ENCODE measurements around the gene GSDME.
A peak's percentile ranks its signal among the peaks of the same experiment; 100 is the strongest.
"Not testable (repeated sequence)": the region's sequence is repeated elsewhere in the genome, so short reads cannot be mapped to it uniquely, and the experiment has no call there.

GSDME gene

GRCh38 chr7:24757353-24758275, at the start of gene GSDME:
Gene GSDME (minus strand): TSS chr7:24757464. CDS start chr7:24749774, 7,690 bp downstream.
- no peak for DNase-seq

- no peak for DNase-seq
Observed at GRCh38 chr7:24802300-24802699, 45.0 kb upstream of the GSDME start.

GRCh38 chr7:24801883-24802282, 44.6 kb upstream of the GSDME start:
- DNase-seq, result no peak

- no peak for DNase-seq
Observed at GRCh38 chr7:24800667-24801066, 43.4 kb upstream of the GSDME start.

GRCh38 chr7:24800073-24800472, 42.8 kb upstream of the GSDME start:
- no peak for DNase-seq

DNA sequence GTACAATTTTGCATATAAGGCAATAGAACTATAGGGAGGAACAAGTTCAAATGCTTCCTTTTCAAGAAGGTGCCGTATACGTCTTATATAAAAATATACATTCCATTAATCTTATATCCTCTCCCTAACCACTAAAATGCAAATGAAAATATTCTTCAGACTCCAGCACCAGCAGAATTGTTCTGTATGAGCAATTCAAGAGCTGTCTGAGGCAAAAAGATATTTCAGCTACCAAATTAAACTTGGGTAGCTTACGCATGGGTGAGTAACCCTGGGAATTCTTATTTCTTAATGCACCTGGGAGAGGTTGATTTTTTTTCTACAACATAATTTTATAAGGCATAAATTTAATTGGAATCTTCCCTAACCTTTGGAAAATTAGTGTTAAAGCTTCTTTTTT, 42.2 kb upstream of the GSDME start:
- no peak for DNase-seq

DNA sequence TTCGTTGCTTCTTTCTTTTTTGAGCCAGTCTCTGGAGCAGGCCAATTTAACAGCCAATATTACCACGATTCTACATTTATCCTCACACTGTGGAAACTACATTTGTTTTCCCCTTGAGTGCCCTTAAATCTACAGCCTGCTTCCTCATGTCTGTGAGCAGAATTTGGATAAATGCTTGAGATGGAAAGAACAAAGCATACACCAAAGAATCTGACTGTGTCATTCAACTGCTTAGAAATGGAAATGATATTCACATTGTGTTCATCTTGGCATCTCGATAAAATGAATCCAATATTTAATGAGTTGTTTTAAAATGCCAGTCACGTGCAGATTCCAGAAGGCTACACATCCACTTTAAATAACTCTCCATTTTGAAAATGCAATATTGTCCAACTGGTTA, 41.0 kb upstream of the GSDME start:
- no peak for DNase-seq

GRCh38 chr7:24797270-24797669, 40.0 kb upstream of the GSDME start:
- DNase-seq, result no peak

DNA sequence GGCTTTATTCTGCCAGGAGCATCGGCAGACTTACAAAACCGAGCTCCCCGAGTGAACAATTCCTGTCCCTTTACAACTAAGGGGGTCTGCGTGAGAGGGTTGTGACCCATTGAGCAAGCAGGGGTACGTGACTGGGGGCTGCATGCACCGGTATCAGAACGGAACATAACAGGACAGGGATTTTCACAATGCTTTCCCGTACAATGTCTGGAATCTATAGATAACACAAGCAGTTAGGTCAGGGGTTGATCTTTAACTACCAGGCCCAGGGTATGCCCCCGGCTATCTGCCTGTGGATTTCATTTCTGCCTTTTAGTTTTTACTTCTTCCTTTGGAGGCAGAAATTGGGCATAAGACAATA, 38.1 kb upstream of the GSDME start:
- DNase-seq, result no peak

- DNase-seq, result not testable (repeated sequence)
Observed at GRCh38 chr7:24794751-24795406, 37.6 kb upstream of the GSDME start.

GRCh38 chr7:24793982-24794648, 36.9 kb upstream of the GSDME start:
- DNase-seq, result no peak

DNA sequence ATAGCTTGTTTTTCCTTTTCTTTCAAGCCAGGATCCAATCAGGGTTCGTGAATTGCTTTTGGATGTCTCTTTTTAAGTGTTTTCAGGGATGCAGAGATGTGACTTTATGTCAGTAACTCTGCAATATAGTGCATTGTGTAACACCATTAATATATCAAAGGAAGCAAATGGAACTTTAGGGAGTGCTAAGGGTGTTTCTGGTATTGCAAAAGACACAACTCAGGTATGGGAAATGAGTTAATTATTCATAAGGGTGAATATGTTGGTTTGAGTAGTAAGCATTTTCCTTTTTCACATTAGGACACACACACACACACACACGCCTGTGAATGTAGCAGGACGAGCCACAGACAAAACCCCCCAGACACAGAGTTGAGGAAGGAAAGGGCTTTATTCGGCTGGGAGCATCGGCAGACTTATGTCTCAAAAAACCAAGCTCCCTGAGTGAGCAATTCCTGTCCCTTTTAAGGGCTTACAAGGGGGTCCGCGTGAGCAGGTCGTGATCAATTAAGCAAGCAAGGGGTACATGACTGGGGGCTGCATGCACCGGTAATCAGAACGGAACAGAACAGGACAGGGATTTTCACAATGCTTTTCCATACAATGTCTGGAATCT, 31.8 kb upstream of the GSDME start:
- no peak for DNase-seq

- DNase-seq, result no peak
Observed at GRCh38 chr7:24788075-24788474, 30.8 kb upstream of the GSDME start.

GRCh38 chr7:24786941-24787340, 29.7 kb upstream of the GSDME start:
- peak; percentile 42 for DNase-seq

- no peak for DNase-seq
Observed at GRCh38 chr7:24786306-24786705, 29.0 kb upstream of the GSDME start.

- no peak for DNase-seq
Observed at GRCh38 chr7:24784277-24784676, 27.0 kb upstream of the GSDME start.

DNA sequence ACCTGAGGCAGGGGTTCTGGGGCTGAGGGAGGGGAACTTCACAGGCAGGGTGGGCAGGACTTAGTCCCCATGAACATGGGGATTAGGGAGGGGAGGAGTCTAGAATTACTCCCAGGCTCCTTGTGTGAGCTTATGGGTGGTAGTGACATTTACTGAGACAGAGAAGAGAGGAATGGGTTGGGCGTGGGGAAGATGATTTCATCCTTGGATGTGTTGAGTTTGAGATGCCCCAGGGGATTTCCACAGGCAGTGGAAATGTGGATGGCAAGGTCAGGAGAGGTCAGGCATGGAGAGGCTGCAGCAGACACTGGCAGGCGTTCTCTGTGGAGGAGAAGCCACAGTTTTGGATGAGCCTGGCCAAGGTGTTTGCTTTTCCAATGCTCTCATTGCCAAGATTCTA, 26.4 kb upstream of the GSDME start:
- no peak for DNase-seq

DNA sequence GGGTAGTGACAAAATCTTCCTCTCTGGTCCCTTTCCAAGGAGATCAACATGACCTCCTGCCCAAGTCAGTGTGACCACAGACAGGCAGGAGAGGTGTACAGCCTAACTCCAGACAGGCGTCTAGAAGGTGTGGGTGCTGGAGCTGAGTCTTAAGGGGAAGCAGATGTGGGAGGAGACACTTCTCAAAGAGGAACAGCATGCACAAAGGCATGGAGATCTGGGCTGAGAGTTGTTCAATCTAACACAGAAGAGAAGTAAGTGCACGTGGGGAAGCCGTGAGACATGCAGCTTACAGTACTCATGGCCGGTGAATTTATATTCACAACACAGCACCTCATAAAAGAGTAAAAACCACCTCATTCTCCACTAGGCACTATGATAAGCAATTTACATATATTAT, 23.8 kb upstream of the GSDME start:
- DNase-seq, result no peak

DNA sequence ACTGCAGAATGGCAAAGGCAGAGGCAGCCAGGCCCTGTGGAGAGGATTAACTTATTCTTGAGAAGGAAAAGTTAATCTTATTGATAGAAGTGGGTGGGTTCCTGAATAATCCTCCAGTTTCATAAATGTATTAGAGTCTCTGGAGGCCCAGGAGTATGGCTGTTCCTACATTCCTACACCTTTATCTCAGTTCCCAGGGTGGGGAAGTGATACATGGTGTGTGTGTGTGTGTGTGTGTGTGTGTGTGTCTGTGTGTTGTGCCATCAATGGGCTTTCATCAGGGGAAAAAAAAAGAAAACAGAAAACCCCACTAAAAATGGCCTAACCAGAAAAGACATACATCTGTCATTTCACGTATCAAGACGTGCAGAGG, 22.0 kb upstream of the GSDME start:
- DNase-seq, result no peak

DNA sequence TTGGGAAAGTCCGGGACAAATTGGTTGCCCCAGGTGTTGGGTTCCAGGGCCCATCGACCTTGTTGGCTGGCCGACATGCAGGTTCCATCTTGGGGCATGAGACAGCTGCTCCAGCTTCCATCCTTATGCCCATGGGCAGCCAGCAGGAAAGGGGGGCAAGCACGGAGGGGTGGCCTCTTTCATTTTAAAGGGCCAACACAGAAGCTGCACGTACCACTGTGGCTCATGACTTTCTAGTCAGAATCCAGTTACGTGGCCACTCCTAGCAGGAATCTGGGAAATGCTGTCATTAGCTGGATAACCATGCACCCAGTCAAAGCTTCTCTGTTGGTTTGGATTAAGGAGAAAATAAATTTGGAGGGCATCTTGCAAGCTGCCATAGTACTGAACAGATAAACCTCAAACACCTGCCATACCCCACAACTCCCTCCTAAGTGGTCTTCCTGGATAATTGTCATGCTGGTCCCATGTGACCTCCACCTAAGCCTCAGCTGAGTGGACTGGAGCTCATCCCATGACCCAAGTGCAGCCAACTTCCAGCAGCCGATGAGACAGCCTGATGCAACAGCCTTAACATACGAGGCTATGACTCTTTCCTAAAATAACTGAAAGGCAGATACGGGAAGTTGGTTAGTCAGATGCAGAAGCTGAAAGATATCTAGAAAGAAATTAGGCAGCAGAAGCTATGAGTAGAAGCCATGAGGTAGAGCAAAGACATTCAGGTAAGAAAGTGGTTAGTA, 21.4 kb upstream of the GSDME start:
- DNase-seq, result peak; percentile 28

GRCh38 chr7:24777806-24778205, 20.5 kb upstream of the GSDME start:
- DNase-seq, result no peak

DNA sequence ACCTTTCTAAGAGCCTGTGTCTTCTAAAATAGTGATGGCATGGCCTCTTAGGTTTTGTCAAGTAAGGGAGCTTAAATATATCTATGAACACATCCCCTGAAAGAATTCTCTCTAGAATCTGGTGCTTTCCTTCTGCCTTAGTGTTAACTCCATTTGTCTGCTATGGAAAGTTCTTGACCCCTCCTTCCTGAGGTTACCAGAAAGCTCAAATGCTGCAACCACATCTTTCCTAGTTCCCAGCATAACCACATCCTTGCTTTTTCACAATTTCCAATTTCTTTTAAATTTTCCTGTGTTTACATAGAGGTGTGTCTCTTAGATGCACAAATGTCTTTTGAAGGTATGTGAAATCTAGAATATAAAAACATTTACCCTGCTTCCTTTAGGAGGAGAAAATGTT, 16.4 kb upstream of the GSDME start:
- DNase-seq, result no peak

DNA sequence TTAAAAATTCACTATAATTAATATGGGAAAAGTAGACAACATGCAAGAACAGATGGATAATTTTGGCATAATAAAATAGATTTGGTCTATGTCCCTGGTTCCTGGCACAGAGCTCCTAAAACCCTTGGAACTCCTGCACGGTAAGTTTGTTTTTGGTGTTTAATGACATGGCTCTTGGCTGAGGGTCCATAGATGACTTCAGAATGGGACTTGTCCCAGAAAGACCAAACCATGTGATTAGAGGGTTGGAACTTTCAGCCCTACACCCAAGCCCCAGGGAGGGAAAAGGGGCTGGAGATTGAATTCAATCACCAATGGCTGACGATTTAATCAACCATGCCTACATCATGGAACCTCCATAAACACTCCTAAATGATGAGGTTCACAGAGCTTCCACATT, 12.6 kb upstream of the GSDME start:
- no peak for DNase-seq
